ENCODE data around the gene SWAP70.

The SWAP70 gene

DNA sequence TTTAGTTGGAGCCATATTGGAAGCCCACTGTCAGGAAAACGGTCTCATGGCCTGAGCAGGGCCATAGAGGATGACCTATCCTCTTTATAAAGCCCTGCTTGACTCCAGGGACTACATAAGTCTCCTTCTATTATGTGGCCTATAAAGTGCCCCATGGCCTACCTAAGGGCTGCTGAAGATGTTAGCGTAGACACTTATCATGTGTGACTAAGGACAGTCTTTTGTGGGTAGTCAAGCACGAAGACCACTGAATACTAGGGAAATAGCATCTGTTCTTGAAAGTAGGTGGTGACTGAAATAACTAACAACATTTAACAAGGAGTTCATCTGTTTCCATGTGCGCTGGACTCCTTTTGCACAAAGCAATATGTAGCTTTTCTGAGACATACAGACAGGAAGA lies 117.1 kb downstream of the SWAP70 start:
- DNase-seq, result no peak

DNA sequence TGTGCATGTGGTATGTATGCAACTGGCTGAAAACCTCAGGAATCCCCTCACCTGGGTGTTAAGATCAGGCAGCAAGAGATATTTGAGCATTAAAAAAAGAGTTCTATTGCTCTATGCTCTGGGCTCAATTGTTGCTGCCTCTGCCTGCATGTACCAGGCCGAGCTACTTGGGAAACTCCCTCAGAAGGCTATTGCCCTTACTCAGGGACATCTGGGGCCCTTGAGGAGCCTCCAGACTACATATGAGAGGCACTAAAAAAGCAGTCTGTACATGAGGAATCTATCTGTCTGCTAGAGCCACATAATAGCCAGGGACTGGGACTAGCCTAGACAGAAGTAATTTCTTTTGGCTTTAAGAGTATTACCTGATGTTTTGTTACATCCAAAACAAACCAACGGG lies 120.1 kb downstream of the SWAP70 start:
- no peak for DNase-seq

DNA sequence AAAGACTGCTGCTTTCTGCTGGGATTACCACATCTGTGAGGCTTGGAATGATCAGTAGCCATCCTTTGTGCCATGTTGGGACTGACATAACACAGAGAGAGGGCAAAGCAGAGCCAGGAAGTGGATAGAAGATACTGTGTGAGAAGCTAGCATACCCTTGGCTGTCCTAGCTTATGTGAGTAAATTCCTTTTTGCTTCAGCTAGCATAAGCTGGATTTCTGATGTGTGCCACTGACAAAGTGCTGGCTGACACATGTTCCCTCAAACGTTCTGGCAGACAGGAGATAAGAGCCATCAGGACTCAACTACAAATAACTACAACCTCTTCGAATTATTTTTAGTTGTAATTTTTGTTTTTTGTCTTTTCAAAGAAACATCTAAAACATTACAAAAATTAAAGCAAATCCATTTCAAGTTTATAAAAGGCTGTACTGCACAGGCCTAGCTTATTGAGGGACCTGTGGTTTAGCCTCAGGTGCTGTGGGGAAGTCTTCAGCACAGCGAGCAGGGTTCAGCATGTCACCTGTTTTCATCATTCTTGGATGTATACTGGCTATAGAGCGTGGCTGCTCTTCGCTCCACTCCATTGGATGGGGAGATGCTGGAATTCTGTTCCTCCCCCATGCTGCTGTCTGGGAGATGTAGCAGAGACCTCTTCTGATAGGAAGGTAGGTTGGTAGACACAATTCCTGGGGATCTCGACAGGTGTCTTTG lies 120.9 kb downstream of the SWAP70 start:
- no peak for DNase-seq

DNA sequence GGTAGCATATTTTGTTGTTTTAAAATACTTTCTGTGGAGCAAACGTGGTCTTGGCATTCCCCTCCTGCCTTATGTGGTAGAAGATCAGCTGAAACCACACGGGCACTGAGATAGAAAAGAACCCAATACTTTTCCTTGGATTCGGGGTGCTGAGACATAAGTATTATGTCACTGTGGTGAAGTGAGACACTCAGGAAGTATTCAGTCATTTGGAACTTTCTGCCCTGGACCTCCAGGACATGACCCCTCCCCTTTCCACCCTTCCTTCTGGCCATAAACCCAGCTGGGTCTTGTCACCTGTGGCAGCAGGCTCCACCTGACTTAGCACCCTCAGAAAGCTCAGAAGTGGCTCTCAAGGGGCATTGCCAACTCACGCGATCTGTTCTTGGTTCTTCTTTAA lies 123.4 kb downstream of the SWAP70 start:
- DNase-seq, result no peak

DNA sequence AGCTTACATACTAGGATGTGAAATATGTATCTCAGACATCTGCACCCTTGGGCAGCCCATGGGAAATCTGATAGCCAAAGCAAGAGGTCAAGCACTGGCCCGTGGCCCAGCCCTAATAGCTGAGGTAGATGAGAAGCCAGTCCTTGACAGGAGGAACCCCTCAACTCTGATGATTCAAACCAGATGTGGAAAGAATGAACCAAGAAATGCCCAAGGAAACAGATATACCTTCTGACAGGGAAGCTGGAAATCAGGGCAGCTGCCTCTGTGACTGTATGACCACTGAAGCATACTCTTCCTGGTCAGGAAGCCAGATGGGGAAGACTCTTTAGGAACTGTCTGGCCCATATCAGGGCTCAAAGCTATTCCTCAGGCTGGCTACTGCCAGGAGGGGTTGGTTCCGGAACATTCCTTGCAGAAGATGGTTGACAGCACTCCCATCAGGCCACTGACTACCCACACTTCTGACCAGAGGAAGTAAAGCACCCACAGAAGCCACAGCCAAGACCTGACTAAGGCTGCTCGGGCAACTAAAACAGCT lies 124.2 kb downstream of the SWAP70 start:
- no peak for DNase-seq

DNA sequence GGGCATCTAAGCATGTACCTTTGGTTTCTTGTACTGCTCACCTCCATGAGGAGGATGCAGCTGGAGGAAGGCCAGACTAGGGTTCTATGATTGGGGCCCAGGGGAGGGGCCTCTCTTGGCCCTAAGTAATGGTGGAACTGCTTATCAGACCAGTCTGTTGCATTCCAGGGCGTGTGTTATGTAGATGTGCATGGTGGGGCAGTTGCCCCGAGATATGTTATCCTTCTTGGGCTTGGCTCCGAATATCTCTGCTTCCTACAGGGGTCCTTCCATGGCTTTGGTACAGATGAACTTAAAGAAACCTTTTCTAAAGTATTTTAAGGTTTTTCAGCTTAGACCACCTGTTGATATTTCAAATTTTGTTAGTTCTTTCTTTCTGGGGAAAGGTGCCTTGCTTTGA lies 126.0 kb downstream of the SWAP70 start:
- no peak for DNase-seq

DNA sequence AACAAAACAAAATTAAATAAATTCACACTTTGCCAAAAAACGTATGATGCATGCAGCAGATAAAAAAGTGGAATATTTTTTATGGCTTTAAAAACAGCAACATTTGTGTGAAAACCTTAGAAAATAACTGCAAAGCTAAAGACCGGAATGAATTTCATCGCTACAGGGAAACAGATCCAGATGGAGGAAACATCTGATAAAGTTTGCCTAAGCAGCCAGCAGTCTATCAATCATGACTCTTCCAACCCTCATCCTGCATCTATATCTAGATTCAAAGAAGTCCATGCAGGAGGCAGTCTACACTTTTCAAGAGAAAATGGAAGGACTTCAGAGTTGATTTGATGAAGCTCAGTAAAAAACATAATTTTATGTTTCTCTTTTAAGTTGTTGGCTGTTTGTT lies 126.8 kb downstream of the SWAP70 start:
- DNase-seq, result no peak

DNA sequence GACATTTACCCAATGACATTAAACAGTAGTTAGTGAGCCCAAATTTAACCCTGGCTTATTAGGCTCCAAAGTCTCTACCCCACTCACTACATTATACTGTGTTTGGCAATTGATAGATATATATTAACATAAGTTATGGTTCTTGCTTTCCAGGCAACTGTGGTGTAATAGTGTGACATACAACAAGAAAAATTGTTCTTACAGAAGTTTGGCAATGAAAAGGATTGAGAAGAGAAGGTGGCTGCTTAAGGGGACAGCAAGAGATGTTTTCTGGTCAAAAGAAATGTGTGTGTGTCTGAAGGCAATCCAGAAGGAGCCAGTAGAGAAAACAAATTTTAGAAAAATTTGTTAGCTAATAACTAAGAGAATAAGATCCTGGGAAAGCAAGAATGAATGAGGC lies 132.4 kb downstream of the SWAP70 start:
- no peak for DNase-seq

DNA sequence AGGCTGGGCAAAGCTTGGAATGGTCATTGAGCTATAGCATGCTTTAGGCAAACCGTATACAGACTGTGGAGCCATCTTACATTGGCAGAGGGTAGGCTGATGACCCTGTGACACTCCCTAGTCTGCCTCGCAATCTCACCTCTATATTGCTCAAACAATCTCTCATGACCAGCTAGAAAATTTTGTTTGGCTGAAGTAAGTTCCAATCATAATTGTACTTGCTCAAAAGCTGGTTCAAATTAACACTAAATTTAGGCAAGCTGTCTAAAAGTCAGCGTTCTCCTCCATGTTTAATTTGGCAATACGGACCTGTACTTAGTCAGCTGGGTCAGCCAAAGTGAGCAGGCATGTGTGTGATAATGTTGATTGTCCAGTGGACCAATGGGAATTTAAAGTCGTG lies 133.0 kb downstream of the SWAP70 start:
- no peak for DNase-seq

DNA sequence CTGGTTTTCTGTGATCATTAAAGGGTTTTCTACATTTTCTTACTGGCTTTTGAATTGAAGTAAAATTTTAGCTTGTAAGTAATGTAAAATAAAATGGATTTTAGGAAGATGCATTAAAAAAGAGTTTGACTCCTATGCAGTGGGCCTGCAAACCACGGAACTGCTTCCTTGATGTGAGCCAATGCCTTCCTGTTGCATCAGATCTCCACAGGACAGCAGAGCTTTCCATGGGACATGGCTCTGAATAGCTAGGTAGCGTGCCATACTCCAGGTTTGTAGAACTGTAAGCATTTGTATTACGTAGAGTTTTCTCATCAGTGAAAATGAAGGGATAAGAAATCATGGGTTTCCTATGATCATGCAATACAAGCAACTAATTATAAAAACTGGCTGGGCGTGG lies 133.4 kb downstream of the SWAP70 start:
- no peak for DNase-seq

DNA sequence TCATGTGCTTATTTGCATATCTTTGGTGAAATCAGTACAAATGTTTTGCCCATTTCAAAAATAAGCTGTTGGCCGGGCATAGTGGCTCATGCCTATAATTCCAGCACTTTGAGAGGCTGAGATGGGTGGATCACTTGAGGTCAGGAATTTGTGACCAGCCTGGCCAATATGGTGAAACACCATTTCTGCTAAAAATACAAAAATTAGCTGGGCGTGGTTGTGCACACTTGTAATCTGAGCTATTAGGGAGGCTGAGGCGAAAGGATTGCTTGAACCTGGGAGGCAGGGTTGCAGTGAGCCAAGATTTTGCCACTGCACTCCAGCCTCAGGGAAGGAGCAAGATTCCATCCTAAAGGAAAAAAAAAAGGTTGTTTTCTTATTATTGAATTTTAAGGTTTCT lies 136.0 kb downstream of the SWAP70 start:
- no peak for DNase-seq

DNA sequence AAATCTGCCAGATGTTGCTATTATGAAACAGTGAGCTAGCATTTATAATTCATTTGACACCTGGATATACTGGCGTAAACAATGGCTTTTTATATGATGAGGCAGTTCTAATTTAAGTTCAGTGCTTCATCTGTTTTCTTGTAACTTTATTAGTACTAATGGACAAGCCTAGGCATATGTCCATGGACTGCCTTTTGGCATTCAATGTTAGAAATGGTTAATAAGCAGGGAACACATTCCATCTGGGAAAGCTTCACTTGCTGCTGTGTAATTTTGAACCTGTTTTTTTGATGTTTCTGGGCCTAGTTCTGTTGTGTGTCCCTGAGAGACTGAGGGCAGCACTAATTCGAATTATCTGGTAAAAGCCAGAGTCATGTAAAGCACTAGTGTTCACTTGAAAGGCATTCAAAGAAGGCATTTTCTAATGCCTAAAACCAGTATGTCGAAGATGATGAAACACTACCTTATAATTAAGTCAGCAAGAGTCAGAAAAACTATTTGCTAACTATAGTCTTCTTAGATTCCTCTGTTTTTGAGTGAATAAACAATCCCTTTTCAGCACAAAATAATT lies 138.5 kb downstream of the SWAP70 start:
- no peak for DNase-seq
